ENCODE data around the gene AMMECR1. TPM values are rescaled to one million over a fixed set of nuclear protein-coding genes. Genes with fewer than 3 reads are reported as not detected.

Gene AMMECR1
- total and polyA plus RNA-seq, 2 of the 8 experiments (the other 6 are each of a cell fraction or from before 2014, with no cell fraction given) = 10.2 to 21.2 TPM

- Histone ChIP-seq H3K56ac (replicated peaks; ENCODE audit: insufficient read length, low read depth, low read length) (no peak overlapping the region), H2BK12ac (ENCODE audit: low read depth, low read length) (no peak overlapping the region), H3K27ac (ENCODE audit: low read depth, low read length) (no peak overlapping the region), H3K4ac (replicated peaks; ENCODE audit: insufficient read length, low read depth, low read length) (no peak overlapping the region), H3K9me3 (ENCODE audit: insufficient read depth in 2 of 2, low read depth in 1 of 2, low read length in 1 of 2) (no peaks in the 10 kb centered on the region), H3K79me1 (ENCODE audit: low read depth, low read length) (no peaks in the 10 kb centered on the region), H3K36me3 (ENCODE audit: control insufficient read depth in 2 of 4, insufficient read depth in 4 of 4, low read length in 3 of 4) (no peaks in the 10 kb centered on the region), H2BK120ac (replicated peaks; ENCODE audit: low read depth, low read length) (no peak overlapping the region), H3K79me2 (ENCODE audit: control insufficient read depth in 1 of 2, insufficient read depth in 2 of 2, low read length in 2 of 2) (0 out of 4 replicates have a peak, but pooled peaks cover 0 to 2% of the 10 kb centered on the region in 2 experiments), H4K91ac (replicated peaks; ENCODE audit: insufficient read length, low read length) (no peak overlapping the region), H3K27me3 (replicated peaks in 1 of 4; ENCODE audit: control insufficient read depth in 3 of 4, extremely low read depth in 1 of 4, insufficient read depth in 3 of 4, low read length in 3 of 4) (no peaks in the 10 kb centered on the region), H3K4me3 (ENCODE audit: extremely low read depth in 1 of 4, insufficient read depth in 2 of 4, low read depth in 3 of 4, low read length in 4 of 4) (no peak overlapping the region), H3K4me2 (ENCODE audit: insufficient read depth in 1 of 2, low read depth in 2 of 2, low read length in 2 of 2) (no peak overlapping the region), H2AK5ac (ENCODE audit: low read depth, low read length) (no peak overlapping the region), H3K9ac (replicated peaks in 1 of 4; ENCODE audit: extremely low read depth in 1 of 4, low read depth in 3 of 4, low read length in 3 of 4) (no peak overlapping the region), H4K5ac (ENCODE audit: insufficient read length, low read depth, low read length) (no peak overlapping the region), H3K14ac (ENCODE audit: insufficient read length) (no peak overlapping the region), H2BK15ac (ENCODE audit: low read length) (no peak overlapping the region), H3K23ac (ENCODE audit: insufficient read length) (no peak overlapping the region), H4K8ac (ENCODE audit: extremely low read depth, insufficient read depth, low read length) (no peak overlapping the region), H3K4me1 (replicated peaks in 1 of 4; ENCODE audit: control insufficient read depth in 3 of 4, insufficient read depth in 4 of 4, low read length in 3 of 4) (no peaks in the 10 kb centered on the region), H3K18ac (ENCODE audit: extremely low read depth, low read length) (no peak overlapping the region), H3K23me2 (ENCODE audit: low read depth, low read length) (no peaks in the 10 kb centered on the region), H4K20me1 (replicated peaks in 1 of 2; ENCODE audit: control insufficient read depth in 1 of 2, insufficient read depth in 2 of 2, low read length in 2 of 2) (peaks cover 0 to 1% of the 10 kb centered on the region in 2 experiments), H2BK5ac (ENCODE audit: low read depth, low read length) (no peak overlapping the region), H2BK20ac (ENCODE audit: low read length) (no peak overlapping the region), H2AFZ (ENCODE audit: low read length) (no peak overlapping the region)
- POLR2A ChIA-PET (ENCODE audit: partially characterized antibody) = no interaction called here
- whole genome bisulfite sequencing, 2 experiments (ENCODE audit: extremely low coverage in 1 of 2, insufficient coverage in 1 of 2, insufficient read length in 1 of 2, insufficient replicate concordance in 2 of 2, low coverage in 1 of 2, low lambda C conversion rate in 2 of 2, missing lambda C conversion rate in 1 of 2) = 79% methylated on average over 2 of the region's 2 CpGs; no CpG with 5 or more reads in 1 of the 2 experiments
- CTCF ChIA-PET (ENCODE audit: partially characterized antibody) = no interaction called here
- TF ChIP-seq TCF12 (IDR thresholded peaks at IDR 0.05; ENCODE audit: low read depth, low read length) (no peak), TAF1 (IDR thresholded peaks at IDR 0.05; ENCODE audit: low read depth, low read length) (no peak), CHD1 (IDR thresholded peaks at IDR 0.05; ENCODE audit: low read depth, low read length) (no peak), CHD2 (IDR thresholded peaks at IDR 0.05; ENCODE audit: low read length) (no peak)
- DNase-seq (ENCODE audit: low read depth in 1 of 2, low spot score in 2 of 2) (no peak), FAIRE-seq (peak; percentile 69)
Observed at GRCh38 chrX:110267874-110268273, 50.0 kb downstream of the AMMECR1 start.
